HCT116 (cell line): Measurements from ENCODE around the gene UCKL1. TPM values are rescaled to one million over a fixed set of nuclear protein-coding genes. Genes with fewer than 3 reads are reported as not detected.

Experiments used
- ATAC-seq: fragments of 200-7000 bp; cut with Tn5 transposase; 2 replicates; pipeline ENCODE4 v1.9.1; 2020; ENCODE audit warnings: mild to moderate bottlenecking, moderate library complexity
- BruUV-seq: library from RNA; stranded (reverse); fragments of 400-500 nt; replicated peaks from 2 replicates; lab custom pipeline; 2021; lab: Mats Ljungman, UMichigan
- CTCF ChIA-PET: fragments of 300-600 bp; sonication (Branson Sonifier 250); formaldehyde crosslinking; loops from one replicate; lab custom pipeline; 2021; ENCODE audit warnings: antibody characterized with exemption; lab: Charles Lee
- POLR2A ChIA-PET: fragments of 300-600, 350-600 bp; sonication (Branson Sonifier 250); formaldehyde crosslinking; loops from one replicate; lab custom pipeline; 2021; ENCODE audit warnings: antibody characterized with exemption; lab: Charles Lee
- RAD21 ChIA-PET, 2 experiments: fragments of 300-600 bp; sonication (Branson Sonifier 250); formaldehyde crosslinking; loops; one replicate each; lab custom pipeline; 2023; ENCODE audit warnings: low total read pairs in 2 of 2; ENCODE audit not compliant: uncharacterized antibody in 2 of 2, unreplicated experiment in 2 of 2, low non-redundant PET in 1 of 2; lab: Charles Lee
- DNase-seq: peaks from one replicate; pipeline ENCODE4 v3.0.0-alpha.2; 2010; ENCODE audit warnings: low read depth, low spot score
- H2AFZ ChIP-seq: fragments of 200-600 bp; shearing (Covaris generic), sonication (generic); 2 replicates; pipeline ENCODE4 v1.6.1; 2017; ENCODE audit warnings: low read depth, mixed run types, mixed read lengths, antibody characterized with exemption, low read length; ENCODE audit not compliant: poor library complexity, severe bottlenecking
- H3K27ac ChIP-seq: 2 replicates; pipeline ENCODE4 v1.5.1; 2012; ENCODE audit warnings: low read depth, low read length
- H3K27me3 ChIP-seq: fragments of 200-600 bp; sonication (generic); 2 replicates; pipeline ENCODE4 v1.6.1; 2016; ENCODE audit warnings: mixed run types, low read length, mixed read lengths; ENCODE audit not compliant: insufficient read depth
- H3K36me3 ChIP-seq, 2 experiments: fragments of 200-500 bp in 1 of 2; fragments of 200-600 bp in 1 of 2; sonication (Bioruptor generic) in 1 of 2; sonication (generic) in 1 of 2; 2 replicates each; pipeline versions ENCODE4 v1.5.1 to v1.6.1; 2014 to 2016; ENCODE audit warnings: low read length in 2 of 2, inconsistent platforms in 1 of 2, mixed read lengths in 1 of 2, mixed run types in 1 of 2; ENCODE audit not compliant: insufficient read depth in 2 of 2, control insufficient read depth in 1 of 2
- H3K4me1 ChIP-seq, 2 experiments: fragments of 200-600 bp in 1 of 2; sonication (generic) in 1 of 2; 2 replicates each; pipeline versions ENCODE4 v1.5.1 to v1.6.1; 2012 to 2017; ENCODE audit warnings: low read length in 2 of 2, inconsistent platforms in 1 of 2, mild to moderate bottlenecking in 1 of 2, mixed read lengths in 1 of 2, mixed run types in 1 of 2, moderate library complexity in 1 of 2; ENCODE audit not compliant: insufficient read depth in 2 of 2, control insufficient read depth in 1 of 2
- H3K4me2 ChIP-seq: fragments of 200-600 bp; sonication (generic); 2 replicates; pipeline ENCODE4 v1.6.1; 2017; ENCODE audit warnings: mixed run types, low read length, mixed read lengths
- H3K4me3 ChIP-seq, 2 experiments: fragments of 200-600 bp in 1 of 2; sonication (generic) in 1 of 2; replicated peaks in 1 of 2; 2 replicates each; pipeline ENCODE4 v1.5.1; 2011 to 2016; ENCODE audit warnings: low read length in 2 of 2, control low read depth in 1 of 2, low read depth in 1 of 2, mild to moderate bottlenecking in 1 of 2, mixed read lengths in 1 of 2, mixed run types in 1 of 2
- H3K79me2 ChIP-seq: fragments of 200-600 bp; sonication (generic); 2 replicates; pipeline ENCODE4 v1.6.1; 2017; ENCODE audit warnings: mild to moderate bottlenecking, mixed run types, low read length, moderate library complexity, mixed read lengths; ENCODE audit not compliant: insufficient read depth
- H3K9ac ChIP-seq: fragments of 200-600 bp; sonication (generic); 2 replicates; pipeline ENCODE4 v1.6.1; 2016; ENCODE audit warnings: low read length, mixed read lengths
- H3K9me2 ChIP-seq: fragments of 200-600 bp; sonication (generic), shearing (Covaris generic); 2 replicates; pipeline ENCODE4 v1.6.1; 2017; ENCODE audit warnings: mixed run types, mild to moderate bottlenecking, moderate library complexity; ENCODE audit not compliant: insufficient read depth
- H3K9me3 ChIP-seq, 2 experiments: fragments of 200-500 bp in 1 of 2; fragments of 200-600 bp in 1 of 2; sonication (Bioruptor generic) in 1 of 2; sonication (generic) in 1 of 2; 2 replicates each; pipeline ENCODE4 v1.6.1; 2014 to 2017; ENCODE audit warnings: low read length in 2 of 2, mixed read lengths in 2 of 2, inconsistent platforms in 1 of 2, low read depth in 1 of 2, mild to moderate bottlenecking in 1 of 2, mixed run types in 1 of 2, moderate library complexity in 1 of 2; ENCODE audit not compliant: control insufficient read depth in 1 of 2, insufficient read depth in 1 of 2
- H4K20me1 ChIP-seq: fragments of 200-600 bp; sonication (generic), shearing (Covaris generic); 2 replicates; pipeline ENCODE4 v1.6.1; 2017; ENCODE audit warnings: mixed run types, mild to moderate bottlenecking, moderate library complexity; ENCODE audit not compliant: insufficient read depth
- CBX3 ChIP-seq: IDR thresholded peaks from 2 replicates; pipeline ENCODE4 v1.6.1; 2012; ENCODE audit warnings: low read depth
- CEBPB ChIP-seq: IDR thresholded peaks from 2 replicates; pipeline ENCODE4 v1.6.1; 2012; ENCODE audit warnings: low read depth
- FOSL1 ChIP-seq: IDR thresholded peaks from 2 replicates; pipeline ENCODE4 v1.6.1; 2012; ENCODE audit warnings: low read depth
- JUND ChIP-seq: IDR thresholded peaks from 2 replicates; pipeline ENCODE4 v1.6.1; 2012
- POLR2A ChIP-seq: IDR thresholded peaks from 2 replicates; pipeline ENCODE4 v1.7.0; 2011; ENCODE audit warnings: borderline replicate concordance; ENCODE audit not compliant: insufficient read depth, insufficient read length; ENCODE audit errors: extremely low read depth
- RAD21 ChIP-seq: IDR thresholded peaks from 2 replicates; pipeline ENCODE4 v1.6.1; 2012; ENCODE audit warnings: low read depth, mild to moderate bottlenecking
- SIN3A ChIP-seq: IDR thresholded peaks from 2 replicates; pipeline ENCODE4 v1.6.1; 2012; ENCODE audit warnings: low read depth
- SRF ChIP-seq: IDR thresholded peaks from 2 replicates; pipeline ENCODE4 v1.6.1; 2012; ENCODE audit warnings: low read depth
- YY1 ChIP-seq: IDR thresholded peaks from 2 replicates; pipeline ENCODE4 v1.6.1; 2011; ENCODE audit warnings: low read length, low read depth, moderate library complexity, mild to moderate bottlenecking; ENCODE audit not compliant: insufficient replicate concordance; ENCODE audit errors: extremely low read depth
- ZFX ChIP-seq: fragments of 450-650 bp; IDR thresholded peaks from 2 replicates; pipeline ENCODE4 v1.6.1; 2017
- ZNF274 ChIP-seq: fragments of 200-500 bp; sonication (Bioruptor generic); IDR thresholded peaks from 2 replicates; pipeline ENCODE4 v1.6.1; 2014; ENCODE audit warnings: mild to moderate bottlenecking, low read depth, low read length, inconsistent platforms
- intact Hi-C: fragments of 100-400 bp; cut with micrococcal nuclease; formaldehyde crosslinking; loops from 2 replicates; pipeline ENCODE4 v1.10.0; 2022
- total RNA-seq: library from RNA; stranded (reverse); gene quantifications from one replicate; pipeline ENCODE4 v1.2.1, GENCODE V29; 2021; ENCODE audit not compliant: unreplicated experiment
- TF ChIP-seq, protein P1 (sequence below): IDR thresholded peaks from 2 replicates; pipeline ENCODE4 v1.6.1; 2012
- TF ChIP-seq, protein P2 (sequence below): IDR thresholded peaks from 2 replicates; pipeline ENCODE4 v1.6.1; 2011; ENCODE audit warnings: mild to moderate bottlenecking, low read length, moderate library complexity; ENCODE audit not compliant: insufficient replicate concordance; ENCODE audit errors: extremely low read depth
- TF ChIP-seq, protein P3 (sequence below), 3 experiments: fragments of 200-600 bp in 1 of 3; sonication (generic) in 1 of 3; IDR thresholded peaks in 2 of 3; conservative IDR thresholded peaks in 1 of 3; 2 replicates each; pipeline ENCODE4 v1.5.1; 2012 to 2017; ENCODE audit warnings: low read depth in 2 of 3, low read length in 2 of 3, antibody characterized with exemption in 1 of 3, borderline replicate concordance in 1 of 3, control low read depth in 1 of 3, mild to moderate bottlenecking in 1 of 3, mixed read lengths in 1 of 3, mixed run types in 1 of 3, moderate library complexity in 1 of 3; ENCODE audit not compliant: insufficient read depth in 1 of 3

UCKL1 gene
- total RNA-seq, 1 experiment from 2014 or later, result 54.2 TPM

DNA sequence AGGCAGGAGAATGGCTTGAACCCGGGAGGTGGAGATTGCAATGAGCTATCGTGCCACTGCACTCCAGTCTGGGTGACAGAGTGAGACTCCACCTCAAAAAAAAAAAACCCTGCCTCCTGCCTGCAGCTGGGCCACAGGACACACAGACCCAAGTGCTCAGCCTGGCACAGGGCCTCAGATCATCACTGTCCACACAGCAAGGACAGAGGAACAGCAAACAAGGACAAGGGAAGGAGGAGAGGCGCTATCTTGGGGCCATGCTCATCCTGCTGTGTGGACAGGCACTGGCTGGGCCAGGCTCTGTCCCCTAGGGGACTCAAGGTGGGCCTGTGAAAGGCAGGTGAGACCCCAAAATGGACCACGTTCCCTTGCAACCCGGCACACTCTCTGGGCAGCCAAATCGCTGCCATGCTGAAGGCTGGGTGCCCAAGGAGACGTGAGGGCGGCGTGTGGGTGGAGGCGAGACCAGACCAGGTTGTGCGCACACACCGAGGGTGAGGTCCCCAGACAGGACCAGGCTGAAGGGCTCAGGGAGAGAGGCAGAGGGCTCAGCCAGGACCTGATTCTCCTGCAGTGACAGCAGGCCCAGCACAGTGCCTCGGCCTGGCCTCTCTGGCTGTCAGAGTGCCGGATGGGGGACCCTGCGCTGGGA lies 9.1 kb downstream of the UCKL1 start:
- peaks cover 70% of the 10 kb centered on the region for H3K79me2 ChIP-seq
- no peak for ATAC-seq
- no peak for DNase-seq
- no peaks in the 10 kb centered on the region for H3K27me3 ChIP-seq
- BruUV-seq, result no TSS peak
- no peak overlapping the region for H3K9ac ChIP-seq
- peak overlapping the region; percentile 17; the same call in 1 of the 2 replicates for H3K27ac ChIP-seq
- peaks cover 8 to 30% of the 10 kb centered on the region in 2 experiments; a peak in 3 of 4 replicates for H3K4me1 ChIP-seq
- H3K4me2 ChIP-seq, result no peak overlapping the region
- ChIA-PET POLR2A (no interaction called here), RAD21 (no interaction called here), CTCF (no interaction called here)
- intact Hi-C loops, result no loop called here
- no peak for TF ChIP-seq CEBPB
- no peak for TF ChIP-seq SRF
- no peak for TF ChIP-seq CBX3
- TF ChIP-seq FOSL1, result no peak
- TF ChIP-seq, protein P1, sequence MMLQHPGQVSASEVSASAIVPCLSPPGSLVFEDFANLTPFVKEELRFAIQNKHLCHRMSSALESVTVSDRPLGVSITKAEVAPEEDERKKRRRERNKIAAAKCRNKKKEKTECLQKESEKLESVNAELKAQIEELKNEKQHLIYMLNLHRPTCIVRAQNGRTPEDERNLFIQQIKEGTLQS, result no peak
- TF ChIP-seq ZNF274, result no peak
- TF ChIP-seq RAD21, result no peak
- TF ChIP-seq, protein P2, sequence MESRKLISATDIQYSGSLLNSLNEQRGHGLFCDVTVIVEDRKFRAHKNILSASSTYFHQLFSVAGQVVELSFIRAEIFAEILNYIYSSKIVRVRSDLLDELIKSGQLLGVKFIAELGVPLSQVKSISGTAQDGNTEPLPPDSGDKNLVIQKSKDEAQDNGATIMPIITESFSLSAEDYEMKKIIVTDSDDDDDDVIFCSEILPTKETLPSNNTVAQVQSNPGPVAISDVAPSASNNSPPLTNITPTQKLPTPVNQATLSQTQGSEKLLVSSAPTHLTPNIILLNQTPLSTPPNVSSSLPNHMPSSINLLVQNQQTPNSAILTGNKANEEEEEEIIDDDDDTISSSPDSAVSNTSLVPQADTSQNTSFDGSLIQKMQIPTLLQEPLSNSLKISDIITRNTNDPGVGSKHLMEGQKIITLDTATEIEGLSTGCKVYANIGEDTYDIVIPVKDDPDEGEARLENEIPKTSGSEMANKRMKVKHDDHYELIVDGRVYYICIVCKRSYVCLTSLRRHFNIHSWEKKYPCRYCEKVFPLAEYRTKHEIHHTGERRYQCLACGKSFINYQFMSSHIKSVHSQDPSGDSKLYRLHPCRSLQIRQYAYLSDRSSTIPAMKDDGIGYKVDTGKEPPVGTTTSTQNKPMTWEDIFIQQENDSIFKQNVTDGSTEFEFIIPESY, result no peak
- TF ChIP-seq, protein P3, sequence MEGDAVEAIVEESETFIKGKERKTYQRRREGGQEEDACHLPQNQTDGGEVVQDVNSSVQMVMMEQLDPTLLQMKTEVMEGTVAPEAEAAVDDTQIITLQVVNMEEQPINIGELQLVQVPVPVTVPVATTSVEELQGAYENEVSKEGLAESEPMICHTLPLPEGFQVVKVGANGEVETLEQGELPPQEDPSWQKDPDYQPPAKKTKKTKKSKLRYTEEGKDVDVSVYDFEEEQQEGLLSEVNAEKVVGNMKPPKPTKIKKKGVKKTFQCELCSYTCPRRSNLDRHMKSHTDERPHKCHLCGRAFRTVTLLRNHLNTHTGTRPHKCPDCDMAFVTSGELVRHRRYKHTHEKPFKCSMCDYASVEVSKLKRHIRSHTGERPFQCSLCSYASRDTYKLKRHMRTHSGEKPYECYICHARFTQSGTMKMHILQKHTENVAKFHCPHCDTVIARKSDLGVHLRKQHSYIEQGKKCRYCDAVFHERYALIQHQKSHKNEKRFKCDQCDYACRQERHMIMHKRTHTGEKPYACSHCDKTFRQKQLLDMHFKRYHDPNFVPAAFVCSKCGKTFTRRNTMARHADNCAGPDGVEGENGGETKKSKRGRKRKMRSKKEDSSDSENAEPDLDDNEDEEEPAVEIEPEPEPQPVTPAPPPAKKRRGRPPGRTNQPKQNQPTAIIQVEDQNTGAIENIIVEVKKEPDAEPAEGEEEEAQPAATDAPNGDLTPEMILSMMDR (IDR thresholded peaks at IDR 0.05 in 2 of 3, conservative IDR thresholded peaks at IDR 0.05 in 1 of 3; ENCODE audit: borderline replicate concordance in 1 of 3, insufficient read depth in 1 of 3, low read depth in 2 of 3, low read length in 2 of 3), result no peak
- no peak for TF ChIP-seq ZFX
- no peak for TF ChIP-seq YY1
- no peak for TF ChIP-seq POLR2A
- TF ChIP-seq SIN3A, result no peak
- no peak for TF ChIP-seq JUND
- no peaks in the 10 kb centered on the region; the same call in 1 of the 2 replicates for H4K20me1 ChIP-seq
- H3K4me3 ChIP-seq, result no peak overlapping the region
- H3K9me2 ChIP-seq, result no peaks in the 10 kb centered on the region
- H2AFZ ChIP-seq, result no peak overlapping the region
- H3K36me3 ChIP-seq, result peaks cover 16 to 27% of the 10 kb centered on the region in 2 experiments; a peak in 2 of 4 replicates
- no peaks in the 10 kb centered on the region for H3K9me3 ChIP-seq
